ENCODE results near the gene CDIP1.

Gene CDIP1

GRCh38 chr16:4472880-4473279, 65.7 kb downstream of the CDIP1 start:
- no peaks in the 10 kb centered on the region for H3K36me3 ChIP-seq (replicated peaks; ENCODE audit: insufficient read depth, low read length)
- H3F3A ChIP-seq (ENCODE audit: insufficient read depth, low read length), result peaks cover 8% of the 10 kb centered on the region
- H3K27ac ChIP-seq (ENCODE audit: low read length), result no peak overlapping the region
- peaks cover 15% of the 10 kb centered on the region for H3K79me2 ChIP-seq (ENCODE audit: low read length)
- no peaks in the 10 kb centered on the region for H3K9me2 ChIP-seq (replicated peaks; ENCODE audit: insufficient read depth, low read length)
- H3K9me3 ChIP-seq (replicated peaks; ENCODE audit: insufficient read depth, low read length), result no peaks in the 10 kb centered on the region
- H3K4me2 ChIP-seq (ENCODE audit: low read depth, low read length), result no peak overlapping the region
- H3K4me3 ChIP-seq (ENCODE audit: low read length), result no peak overlapping the region
- no peak for DNase-seq
- H3K9ac ChIP-seq (ENCODE audit: low read length), result no peak overlapping the region
- no peak overlapping the region for H2AFZ ChIP-seq (ENCODE audit: low read length)
- peaks cover 4% of the 10 kb centered on the region; the same call in 1 of the 2 replicates for H3K4me1 ChIP-seq (ENCODE audit: low read length)
- no peaks in the 10 kb centered on the region for H3K27me3 ChIP-seq (replicated peaks; ENCODE audit: insufficient read depth, low read length)
- TF ChIP-seq EZH2 (optimal IDR thresholded peaks at IDR 0.05; ENCODE audit: low read depth, low read length), result no peak
- TF ChIP-seq CTCF (IDR thresholded peaks at IDR 0.05; ENCODE audit: low read length), result no peak
- no peak for TF ChIP-seq EZH2phosphoT487 (IDR thresholded peaks at IDR 0.05; ENCODE audit: low read length)
- no peaks in the 10 kb centered on the region for H4K20me1 ChIP-seq (ENCODE audit: insufficient read depth, low read length)

- Histone ChIP-seq H4K20me1 (ENCODE audit: insufficient read depth, low read length) (no peaks in the 10 kb centered on the region), H3K79me2 (ENCODE audit: low read length) (peaks cover 4% of the 10 kb centered on the region), H3K27ac (ENCODE audit: low read length) (no peak overlapping the region), H3F3A (ENCODE audit: insufficient read depth, low read length) (peaks cover 8% of the 10 kb centered on the region), H2AFZ (ENCODE audit: low read length) (no peak overlapping the region), H3K4me2 (ENCODE audit: low read depth, low read length) (no peak overlapping the region), H3K4me3 (ENCODE audit: low read length) (no peak overlapping the region), H3K9me2 (replicated peaks; ENCODE audit: insufficient read depth, low read length) (no peaks in the 10 kb centered on the region), H3K36me3 (replicated peaks; ENCODE audit: insufficient read depth, low read length) (no peaks in the 10 kb centered on the region), H3K4me1 (ENCODE audit: low read length) (peaks cover 4% of the 10 kb centered on the region; the same call in 1 of the 2 replicates), H3K27me3 (replicated peaks; ENCODE audit: insufficient read depth, low read length) (no peaks in the 10 kb centered on the region), H3K9ac (ENCODE audit: low read length) (no peak overlapping the region), H3K9me3 (replicated peaks; ENCODE audit: insufficient read depth, low read length) (no peaks in the 10 kb centered on the region)
- DNase-seq, result no peak
- TF ChIP-seq EZH2 (optimal IDR thresholded peaks at IDR 0.05; ENCODE audit: low read depth, low read length) (no peak), EZH2phosphoT487 (IDR thresholded peaks at IDR 0.05; ENCODE audit: low read length) (no peak), CTCF (IDR thresholded peaks at IDR 0.05; ENCODE audit: low read length) (no peak)
These were observed 66.7 kb downstream of the CDIP1 start for GRCh38 chr16:4471869-4472268.

GRCh38 chr16:4468972-4469371, 69.6 kb downstream of the CDIP1 start:
- Histone ChIP-seq H3K9me2 (replicated peaks; ENCODE audit: insufficient read depth, low read length) (no peaks in the 10 kb centered on the region), H3K9me3 (replicated peaks; ENCODE audit: insufficient read depth, low read length) (no peaks in the 10 kb centered on the region), H3F3A (ENCODE audit: insufficient read depth, low read length) (peaks cover 3% of the 10 kb centered on the region), H3K4me2 (ENCODE audit: low read depth, low read length) (no peak overlapping the region), H3K27ac (ENCODE audit: low read length) (no peak overlapping the region), H3K36me3 (replicated peaks; ENCODE audit: insufficient read depth, low read length) (no peaks in the 10 kb centered on the region), H3K9ac (ENCODE audit: low read length) (no peak overlapping the region), H3K27me3 (replicated peaks; ENCODE audit: insufficient read depth, low read length) (no peaks in the 10 kb centered on the region), H4K20me1 (ENCODE audit: insufficient read depth, low read length) (no peaks in the 10 kb centered on the region), H3K4me1 (ENCODE audit: low read length) (no peaks in the 10 kb centered on the region), H3K4me3 (ENCODE audit: low read length) (no peak overlapping the region), H3K79me2 (ENCODE audit: low read length) (no peaks in the 10 kb centered on the region), H2AFZ (ENCODE audit: low read length) (no peak overlapping the region)
- DNase-seq, result no peak
- TF ChIP-seq CTCF (IDR thresholded peaks at IDR 0.05; ENCODE audit: low read length) (no peak), EZH2phosphoT487 (IDR thresholded peaks at IDR 0.05; ENCODE audit: low read length) (no peak), EZH2 (optimal IDR thresholded peaks at IDR 0.05; ENCODE audit: low read depth, low read length) (no peak)

All from MM.1S (cell line).